Subcutaneous abdominal adipose tissue (tissue), 5 donors: ENCODE measurements around the gene LMX1B.

Source experiments
- H3K27ac ChIP-seq: one replicate; pipeline ENCODE4 v1.7.0; 2013; ENCODE audit warnings: low read depth, mild to moderate bottlenecking, inconsistent platforms, low read length, moderate library complexity
- H3K27me3 ChIP-seq, 5 donors: one replicate each; pipeline ENCODE4 v1.7.0; 2013; ENCODE audit warnings: low read length in 5 of 5, inconsistent platforms in 1 of 5; ENCODE audit not compliant: control insufficient read depth in 5 of 5, insufficient read depth in 4 of 5
- H3K36me3 ChIP-seq, 5 donors: one replicate each; pipeline ENCODE4 v1.7.0; 2013; ENCODE audit warnings: low read length in 5 of 5; ENCODE audit not compliant: control insufficient read depth in 5 of 5, insufficient read depth in 5 of 5
- H3K4me1 ChIP-seq, 5 donors: one replicate each; pipeline ENCODE4 v1.7.0; 2013; ENCODE audit warnings: low read length in 5 of 5, mild to moderate bottlenecking in 3 of 5, moderate library complexity in 1 of 5; ENCODE audit not compliant: control insufficient read depth in 5 of 5, insufficient read depth in 5 of 5
- H3K4me3 ChIP-seq, 5 donors: one replicate each; pipeline ENCODE4 v1.7.0; 2013; ENCODE audit warnings: low read length in 5 of 5, low read depth in 1 of 5
- H3K9ac ChIP-seq, 5 donors: one replicate each; pipeline ENCODE4 v1.7.0; 2013; ENCODE audit warnings: low read length in 5 of 5, mild to moderate bottlenecking in 4 of 5, moderate library complexity in 3 of 5
- H3K9me3 ChIP-seq, 5 donors: one replicate each; pipeline ENCODE4 v1.7.0; 2013; ENCODE audit warnings: low read length in 5 of 5; ENCODE audit not compliant: control insufficient read depth in 5 of 5
- donor health status: healthy.
- donor health status: healthy.
- donor health status: healthy.
- donor health status: healthy.
- donor health status: healthy.

LMX1B gene

DNA sequence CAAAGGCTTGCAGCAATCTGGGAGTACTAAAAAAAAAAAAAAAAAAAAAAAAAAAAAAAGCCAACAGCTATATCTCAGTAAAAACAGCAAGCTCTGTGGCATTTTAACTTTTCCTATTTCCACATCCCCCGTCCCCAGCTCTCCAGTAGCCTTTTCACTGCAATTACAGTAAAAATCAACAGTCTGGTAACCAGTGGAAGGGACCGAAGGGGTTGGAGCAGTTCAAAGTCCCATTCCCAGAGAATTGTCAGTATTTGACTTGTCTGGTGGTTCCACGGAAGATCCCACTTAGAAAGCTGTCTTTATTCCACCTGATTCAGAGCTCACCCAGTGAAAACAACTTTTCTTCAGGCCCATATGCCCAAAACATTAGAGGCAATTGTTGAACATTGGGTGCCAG lies 119.3 kb downstream of the LMX1B start:
- Histone ChIP-seq H3K27me3 (peaks cover 5 to 9% (median 6%) of the 10 kb centered on the region in 5 donors), H3K9me3 (peaks cover 3 to 12% (median 9%) of the 10 kb centered on the region in 5 donors), H3K9ac (no peak overlapping the region), H3K4me1 (no peaks in the 10 kb centered on the region), H3K27ac (no peak overlapping the region), H3K36me3 (no peaks in the 10 kb centered on the region), H3K4me3 (no peak overlapping the region)

DNA sequence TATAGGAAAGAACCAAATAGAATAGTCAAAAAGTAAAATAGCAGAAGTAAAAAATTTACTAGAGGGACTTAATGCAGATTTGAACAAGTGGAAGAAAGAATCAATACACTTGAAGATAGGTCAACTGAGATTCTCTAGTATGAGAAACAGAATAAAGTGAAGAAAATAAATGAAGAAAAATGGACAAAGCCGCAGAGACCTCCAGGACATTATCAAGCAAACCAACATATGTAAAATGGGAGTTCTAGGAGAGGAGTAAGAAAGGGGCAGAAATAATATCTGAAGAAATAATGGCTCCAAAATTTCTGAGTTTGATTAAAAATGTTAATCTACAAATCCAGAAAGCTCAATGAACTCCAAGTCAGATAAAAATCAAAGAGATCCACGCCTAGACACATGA lies 121.1 kb downstream of the LMX1B start:
- H3K4me1 ChIP-seq: no peaks in the 10 kb centered on the region
- H3K9me3 ChIP-seq: peaks cover 2 to 12% (median 9%) of the 10 kb centered on the region in 5 donors
- H3K27ac ChIP-seq: no peak overlapping the region
- no peak overlapping the region for H3K4me3 ChIP-seq
- H3K9ac ChIP-seq: no peak overlapping the region
- peaks cover 5 to 13% (median 6%) of the 10 kb centered on the region in 5 donors for H3K27me3 ChIP-seq
- no peaks in the 10 kb centered on the region for H3K36me3 ChIP-seq

DNA sequence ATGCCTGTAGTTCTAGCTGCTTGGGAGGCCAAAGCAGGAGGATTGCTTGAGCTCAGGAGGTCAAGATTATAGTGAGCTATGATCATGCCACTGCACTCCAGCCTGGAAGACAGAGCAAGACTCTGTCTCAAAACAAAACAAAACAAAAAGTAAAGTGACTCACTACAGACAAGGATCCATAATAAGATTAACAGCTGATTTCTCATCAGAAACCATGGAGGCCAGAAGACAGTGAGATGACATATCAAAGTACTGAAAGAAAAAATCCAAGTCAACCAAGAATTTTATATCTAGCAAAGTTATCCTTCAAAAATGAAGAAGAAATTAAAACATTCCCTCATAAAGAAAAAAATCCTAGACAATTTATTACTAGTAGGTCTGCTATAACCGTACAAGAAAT lies 121.8 kb downstream of the LMX1B start:
- Histone ChIP-seq H3K4me3 (no peak overlapping the region), H3K9me3 (peaks cover 2 to 12% (median 9%) of the 10 kb centered on the region in 5 donors), H3K27ac (no peak overlapping the region), H3K9ac (no peak overlapping the region), H3K4me1 (no peaks in the 10 kb centered on the region), H3K36me3 (no peaks in the 10 kb centered on the region), H3K27me3 (peaks cover 5 to 13% (median 6%) of the 10 kb centered on the region in 5 donors)

DNA sequence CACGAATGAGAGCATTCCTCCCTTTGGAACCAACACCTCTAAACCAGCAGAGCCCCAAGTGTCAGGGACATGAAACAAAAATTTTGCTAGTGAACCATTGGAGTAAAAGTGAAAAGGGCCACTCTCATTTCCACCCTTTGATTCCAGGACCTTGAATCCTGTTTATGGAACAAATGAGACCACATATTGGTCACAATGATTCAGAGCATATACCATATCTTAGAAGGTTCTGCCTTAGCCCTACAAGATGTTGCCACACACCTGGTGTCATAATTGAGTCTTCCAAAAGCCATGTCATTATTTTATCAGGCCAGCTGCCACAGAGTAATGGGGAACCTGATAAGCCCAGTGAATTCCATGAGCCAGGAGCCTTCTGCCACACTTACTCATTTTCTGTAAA lies 124.8 kb downstream of the LMX1B start:
- Histone ChIP-seq H3K4me1 (no peaks in the 10 kb centered on the region), H3K9ac (no peak overlapping the region)

DNA sequence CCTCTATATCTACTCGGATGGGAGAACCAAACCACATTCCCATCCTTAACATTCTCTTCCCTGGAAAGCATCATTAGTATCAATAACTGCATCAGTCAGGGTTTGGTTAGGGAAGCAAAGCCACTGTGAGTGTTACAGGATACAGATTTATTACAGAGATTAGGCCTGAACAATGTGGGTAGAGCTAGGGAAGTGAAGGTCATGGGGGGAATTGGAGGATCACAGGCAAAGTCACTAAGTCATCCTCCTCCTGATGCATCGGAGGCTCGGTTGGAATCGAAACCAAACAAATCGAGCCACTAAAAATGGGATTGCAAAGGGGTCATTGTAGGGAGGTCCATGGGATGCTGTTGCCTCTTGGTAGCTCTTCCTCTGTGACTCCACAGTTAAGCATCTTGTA lies 129.3 kb downstream of the LMX1B start:
- H3K9me3 ChIP-seq: no peaks in the 10 kb centered on the region
- H3K4me3 ChIP-seq: no peak overlapping the region
- no peak overlapping the region for H3K27ac ChIP-seq
- no peak overlapping the region for H3K9ac ChIP-seq
- no peaks in the 10 kb centered on the region for H3K36me3 ChIP-seq
- peaks cover 0 to 9% (median 7%) of the 10 kb centered on the region in 5 donors for H3K27me3 ChIP-seq
- H3K4me1 ChIP-seq: peaks cover 0 to 10% (median 3%) of the 10 kb centered on the region in 5 donors

More for the DNA sequence above, 124.8 kb downstream of the LMX1B start:
- H3K36me3 ChIP-seq: no peaks in the 10 kb centered on the region
- no peak overlapping the region for H3K4me3 ChIP-seq
- H3K27ac ChIP-seq: no peak overlapping the region
- peaks cover 2 to 12% (median 9%) of the 10 kb centered on the region in 5 donors for H3K9me3 ChIP-seq
- H3K27me3 ChIP-seq: peaks cover 0 to 8% (median 0%) of the 10 kb centered on the region in 5 donors

DNA sequence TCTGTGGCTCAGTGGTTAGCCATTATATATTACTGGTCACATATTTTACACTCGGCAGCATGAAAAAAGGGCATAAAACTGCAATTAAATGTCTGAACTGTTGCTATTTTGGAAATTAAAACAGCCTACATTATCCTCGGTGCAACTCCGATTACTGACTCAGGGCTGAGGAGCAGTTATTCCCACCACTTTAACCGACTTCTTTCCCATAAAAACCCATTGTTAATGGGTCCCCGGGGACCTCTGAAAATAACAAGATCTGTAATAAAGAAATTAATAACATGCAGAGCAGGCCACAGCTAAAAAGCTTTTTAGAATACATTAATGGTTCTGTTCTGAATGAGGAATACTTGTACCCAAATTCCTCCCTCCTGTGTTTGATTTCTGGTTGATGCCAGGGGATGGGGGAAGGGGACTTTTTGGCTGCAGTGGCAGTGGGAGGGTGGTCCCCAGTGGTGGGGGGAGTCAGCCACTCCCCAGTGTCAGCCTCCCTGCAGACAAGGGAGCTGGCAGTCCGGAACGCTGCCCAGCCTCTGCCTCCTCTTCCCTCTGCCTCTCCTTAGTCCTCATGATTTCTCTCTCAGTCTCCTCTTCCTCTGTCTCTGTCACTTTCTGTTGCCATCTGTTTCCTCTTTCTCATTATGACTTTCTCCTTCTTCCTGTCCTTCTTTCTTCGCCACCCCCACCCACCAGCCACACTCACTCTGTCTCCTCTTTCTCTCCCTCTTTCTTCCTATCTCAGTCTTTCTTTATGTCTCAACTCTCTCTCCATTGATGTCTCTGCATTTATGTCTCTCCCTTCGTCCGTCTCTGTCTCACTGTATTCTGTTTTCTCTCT lies 132.1 kb downstream of the LMX1B start:
- Histone ChIP-seq H3K9me3 (no peaks in the 10 kb centered on the region), H3K27ac (no peak overlapping the region), H3K9ac (no peak overlapping the region), H3K4me1 (peaks cover 0 to 10% (median 3%) of the 10 kb centered on the region in 5 donors), H3K4me3 (no peak overlapping the region), H3K27me3 (peaks cover under 1 to 10% (median 4%) of the 10 kb centered on the region in 5 donors), H3K36me3 (no peaks in the 10 kb centered on the region)
